ENCODE results near the gene APPL2. TPM values are rescaled to one million over a fixed set of nuclear protein-coding genes. Genes with fewer than 3 reads are reported as not detected.
A peak's percentile ranks its signal among the peaks of the same experiment; 100 is the strongest.

APPL2 gene
- total RNA-seq, 4 donors from 2014 or later: 30.9 to 52.3 (median 35.2) TPM

DNA sequence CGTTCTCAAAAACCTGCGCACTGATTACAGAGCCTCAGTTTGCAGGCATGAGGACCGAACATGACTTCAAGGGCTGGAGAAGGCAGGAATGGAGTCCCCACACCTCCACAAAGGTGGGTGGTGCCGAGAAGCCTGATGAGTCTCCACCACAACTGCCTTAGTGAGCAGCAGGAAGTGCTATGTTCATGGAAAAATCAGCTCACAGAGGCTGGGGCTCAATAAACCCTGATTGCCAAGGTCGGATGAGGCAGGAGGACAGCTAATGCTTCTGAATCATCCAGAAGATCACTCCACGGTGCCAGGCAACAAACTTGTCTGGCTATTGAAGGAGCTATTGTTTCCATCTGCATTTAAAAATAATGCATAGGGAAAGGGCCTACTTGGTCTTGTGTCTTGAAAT is 31.1 kb downstream of the APPL2 start:
- Histone ChIP-seq H3K36me3 (peaks cover 7 to 100% (median 28%) of the 10 kb centered on the region in 3 donors), H3K4me1 (peaks cover 0 to 8% (median 3%) of the 10 kb centered on the region in 3 donors), H3K4me3 (no peak overlapping the region), H3K27me3 (no peaks in the 10 kb centered on the region), H3K9me3 (no peaks in the 10 kb centered on the region), H3K27ac (peak overlapping the region in 1 of 4 donors; percentile 49)
- TF ChIP-seq POLR2A (IDR thresholded peaks at IDR 0.05): no peak
- TF ChIP-seq, protein P1, sequence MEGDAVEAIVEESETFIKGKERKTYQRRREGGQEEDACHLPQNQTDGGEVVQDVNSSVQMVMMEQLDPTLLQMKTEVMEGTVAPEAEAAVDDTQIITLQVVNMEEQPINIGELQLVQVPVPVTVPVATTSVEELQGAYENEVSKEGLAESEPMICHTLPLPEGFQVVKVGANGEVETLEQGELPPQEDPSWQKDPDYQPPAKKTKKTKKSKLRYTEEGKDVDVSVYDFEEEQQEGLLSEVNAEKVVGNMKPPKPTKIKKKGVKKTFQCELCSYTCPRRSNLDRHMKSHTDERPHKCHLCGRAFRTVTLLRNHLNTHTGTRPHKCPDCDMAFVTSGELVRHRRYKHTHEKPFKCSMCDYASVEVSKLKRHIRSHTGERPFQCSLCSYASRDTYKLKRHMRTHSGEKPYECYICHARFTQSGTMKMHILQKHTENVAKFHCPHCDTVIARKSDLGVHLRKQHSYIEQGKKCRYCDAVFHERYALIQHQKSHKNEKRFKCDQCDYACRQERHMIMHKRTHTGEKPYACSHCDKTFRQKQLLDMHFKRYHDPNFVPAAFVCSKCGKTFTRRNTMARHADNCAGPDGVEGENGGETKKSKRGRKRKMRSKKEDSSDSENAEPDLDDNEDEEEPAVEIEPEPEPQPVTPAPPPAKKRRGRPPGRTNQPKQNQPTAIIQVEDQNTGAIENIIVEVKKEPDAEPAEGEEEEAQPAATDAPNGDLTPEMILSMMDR (IDR thresholded peaks at IDR 0.05): no peak
- WGBS, 2 donors: 68 to 71% methylated on average over 3 to 5 of the region's 6 CpGs
- intact Hi-C loops (cut with DNase I): no loop called here
- DNase-seq: no peak

DNA sequence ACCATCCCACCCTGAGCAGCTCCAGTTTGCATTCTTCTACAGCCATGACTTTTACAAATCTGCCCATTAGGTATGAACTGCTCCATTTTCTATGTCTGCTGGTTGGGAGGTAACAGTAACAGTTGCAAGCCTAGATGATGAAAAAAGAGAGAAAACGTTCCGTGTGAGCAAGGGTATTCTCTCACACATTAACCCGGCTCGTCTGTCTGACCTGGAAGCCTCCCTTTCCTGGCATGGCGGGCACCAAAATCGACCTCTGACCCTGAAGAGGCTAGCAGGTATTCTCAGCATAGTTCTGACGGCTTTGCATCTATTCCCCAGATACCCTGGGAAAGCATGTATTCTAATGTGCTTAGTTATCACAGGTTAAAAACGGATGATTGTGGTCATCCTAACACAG is 31.8 kb downstream of the APPL2 start:
- no peak overlapping the region for H3K27ac ChIP-seq
- no peaks in the 10 kb centered on the region for H3K27me3 ChIP-seq
- H3K4me1 ChIP-seq: peaks cover 0 to 8% (median 3%) of the 10 kb centered on the region in 3 donors
- peaks cover 7 to 100% (median 28%) of the 10 kb centered on the region in 3 donors for H3K36me3 ChIP-seq
- WGBS, 2 donors: 91 to 96% methylated on average over 8 of the region's 8 CpGs
- H3K4me3 ChIP-seq: no peak overlapping the region
- intact Hi-C loops (cut with DNase I): no loop called here
- H3K9me3 ChIP-seq: no peaks in the 10 kb centered on the region
- DNase-seq: no peak
- no peak for TF ChIP-seq POLR2A (IDR thresholded peaks at IDR 0.05)
- TF ChIP-seq, protein P1 (IDR thresholded peaks at IDR 0.05): no peak

DNA sequence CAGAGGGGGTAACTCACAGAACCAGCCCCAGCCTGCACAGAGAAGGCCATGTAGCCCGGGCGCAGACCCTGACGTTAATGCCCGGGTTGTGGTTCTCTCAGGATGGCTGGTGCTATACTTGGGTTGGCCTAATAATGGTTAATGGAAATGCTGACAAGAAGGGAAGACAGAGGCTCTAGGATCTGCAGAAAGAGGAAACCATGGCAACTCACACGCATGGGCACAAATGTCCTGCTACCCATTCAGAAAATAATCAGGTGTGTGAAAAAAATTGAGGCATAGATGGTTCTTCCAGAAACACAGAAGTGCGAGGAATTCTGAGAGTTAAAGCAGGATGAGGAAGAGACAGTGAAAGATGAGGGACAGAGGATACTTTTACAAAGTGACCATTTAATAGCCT is 33.8 kb downstream of the APPL2 start:
- peaks cover 7 to 100% (median 34%) of the 10 kb centered on the region in 3 donors for H3K36me3 ChIP-seq
- intact Hi-C loops (cut with DNase I): no loop called here
- 94 to 96% methylated on average over 4 to 6 of the region's 6 CpGs for WGBS, 2 donors

DNA sequence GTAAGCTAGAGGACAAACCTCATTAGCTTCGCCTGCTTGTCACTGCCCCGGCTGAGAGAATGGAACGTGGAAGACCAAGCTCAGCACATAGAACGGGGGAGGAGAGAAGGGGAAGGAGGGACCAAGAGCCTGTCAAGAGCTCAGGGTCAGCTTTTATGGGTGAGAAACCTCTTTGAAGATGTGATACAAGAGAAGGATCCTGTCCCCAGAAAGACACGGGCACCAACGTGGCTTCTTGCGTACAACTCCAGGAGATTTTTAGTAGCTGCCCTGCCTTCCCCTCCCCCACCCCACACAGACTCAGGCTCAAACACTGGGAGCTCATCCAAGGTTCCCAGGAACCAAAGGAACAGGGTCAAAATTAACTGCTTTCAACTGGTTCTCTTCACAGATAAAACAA is 34.7 kb downstream of the APPL2 start:
- 70 to 86% methylated on average over 5 to 6 of the region's 7 CpGs for WGBS, 2 donors
- no peak overlapping the region for H3K4me3 ChIP-seq
- TF ChIP-seq POLR2A (IDR thresholded peaks at IDR 0.05): no peak
- TF ChIP-seq, protein P1 (IDR thresholded peaks at IDR 0.05): no peak
- intact Hi-C loops (cut with DNase I): no loop called here
- no peak for DNase-seq
- H3K36me3 ChIP-seq: peaks cover 10 to 100% (median 35%) of the 10 kb centered on the region in 3 donors
- H3K27me3 ChIP-seq: no peaks in the 10 kb centered on the region
- no peak overlapping the region for H3K27ac ChIP-seq
- no peaks in the 10 kb centered on the region for H3K9me3 ChIP-seq
- H3K4me1 ChIP-seq: peaks cover 0 to 8% (median 3%) of the 10 kb centered on the region in 3 donors

More for the DNA sequence above, 33.8 kb downstream of the APPL2 start:
- no peak overlapping the region for H3K27ac ChIP-seq
- H3K4me1 ChIP-seq: peaks cover 0 to 8% (median 3%) of the 10 kb centered on the region in 3 donors
- no peak for TF ChIP-seq POLR2A (IDR thresholded peaks at IDR 0.05)
- TF ChIP-seq, protein P1 (IDR thresholded peaks at IDR 0.05): no peak
- no peaks in the 10 kb centered on the region for H3K9me3 ChIP-seq
- H3K27me3 ChIP-seq: no peaks in the 10 kb centered on the region
- no peak for DNase-seq
- H3K4me3 ChIP-seq: no peak overlapping the region

DNA sequence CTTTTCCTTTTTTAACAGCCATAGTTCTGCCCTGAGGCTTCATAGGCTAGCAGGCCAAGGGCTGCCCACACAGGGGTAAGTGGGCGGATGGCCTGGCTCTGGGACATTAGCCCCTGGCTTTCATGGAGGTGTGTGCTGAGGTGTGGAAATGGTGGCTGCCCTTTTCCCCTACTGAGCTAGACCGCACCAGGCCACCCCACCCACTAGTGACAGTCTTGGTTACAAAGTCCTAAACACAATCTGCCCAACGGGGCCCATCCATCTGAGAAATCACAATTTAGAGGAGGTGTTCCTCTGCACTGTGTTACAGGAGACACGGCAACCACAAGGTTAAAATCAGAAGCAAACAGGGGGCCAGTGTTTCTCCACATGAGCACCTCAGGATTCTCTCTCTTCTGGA is 35.6 kb downstream of the APPL2 start:
- H3K27ac ChIP-seq: no peak overlapping the region
- H3K9me3 ChIP-seq: no peaks in the 10 kb centered on the region
- H3K36me3 ChIP-seq: peaks cover 10 to 100% (median 34%) of the 10 kb centered on the region in 3 donors
- no peaks in the 10 kb centered on the region for H3K27me3 ChIP-seq
- intact Hi-C loops (cut with DNase I): no loop called here
- WGBS, 2 donors: 100% methylated on average over 3 to 4 of the region's 4 CpGs
- no peak overlapping the region for H3K4me3 ChIP-seq
- DNase-seq: no peak
- TF ChIP-seq, protein P1 (IDR thresholded peaks at IDR 0.05): no peak
- no peak for TF ChIP-seq POLR2A (IDR thresholded peaks at IDR 0.05)
- peaks cover 0 to 5% (median 3%) of the 10 kb centered on the region in 3 donors for H3K4me1 ChIP-seq

Data from esophagus squamous epithelium (tissue), 5 donors.